GM21447 (cell line): ENCODE data around the gene GALNT4.
A peak's percentile ranks its signal among the peaks of the same experiment; 100 is the strongest.

ENCODE experiments used
- ATAC-seq: cut with Tn5 transposase; IDR thresholded peaks from one replicate; pipeline ENCODE4 v1.9.1; 2021; ENCODE audit not compliant: unreplicated experiment

The GALNT4 gene

GRCh38 chr12:89524541-89525304 is at the start of gene GALNT4:
GALNT4 (minus strand) TSS chr12:89524796; CDS start chr12:89524549, 247 bp downstream.
- ATAC-seq = peak; percentile 74

GRCh38 chr12:89573051-89573810 is 48.6 kb upstream of the GALNT4 start:
- ATAC-seq = no peak

GRCh38 chr12:89571491-89572195 is 47.0 kb upstream of the GALNT4 start:
- no peak for ATAC-seq

- no peak for ATAC-seq
Measured at GRCh38 chr12:89568484-89568883, 43.9 kb upstream of the GALNT4 start.

- no peak for ATAC-seq
Measured at GRCh38 chr12:89567691-89568239, 43.2 kb upstream of the GALNT4 start.

GRCh38 chr12:89566615-89567014 is 42.0 kb upstream of the GALNT4 start:
- no peak for ATAC-seq

- no peak for ATAC-seq
Measured at GRCh38 chr12:89565002-89565401, 40.4 kb upstream of the GALNT4 start.

- no peak for ATAC-seq
Measured at GRCh38 chr12:89559753-89560152, 35.2 kb upstream of the GALNT4 start.

- no peak for ATAC-seq
Measured at GRCh38 chr12:89556976-89557375, 32.4 kb upstream of the GALNT4 start.

- no peak for ATAC-seq
Measured at GRCh38 chr12:89552376-89552775, 27.8 kb upstream of the GALNT4 start.

GRCh38 chr12:89551747-89552146 is 27.2 kb upstream of the GALNT4 start:
- no peak for ATAC-seq

GRCh38 chr12:89547101-89547500 is 22.5 kb upstream of the GALNT4 start:
- ATAC-seq = no peak

- no peak for ATAC-seq
Measured at GRCh38 chr12:89546151-89546550, 21.6 kb upstream of the GALNT4 start.

GRCh38 chr12:89544681-89545184 is 20.1 kb upstream of the GALNT4 start:
- peak; percentile 50 for ATAC-seq

- no peak for ATAC-seq
Measured at GRCh38 chr12:89544022-89544421, 19.4 kb upstream of the GALNT4 start.

GRCh38 chr12:89542912-89543592 is 18.5 kb upstream of the GALNT4 start:
- ATAC-seq = peak; percentile 84

- ATAC-seq = no peak
Measured at GRCh38 chr12:89542236-89542635, 17.6 kb upstream of the GALNT4 start.

- no peak for ATAC-seq
Measured at GRCh38 chr12:89540586-89540985, 16.0 kb upstream of the GALNT4 start.

GRCh38 chr12:89539426-89540223 is 15.0 kb upstream of the GALNT4 start:
- ATAC-seq = no peak

GRCh38 chr12:89538897-89539296 is 14.3 kb upstream of the GALNT4 start:
- ATAC-seq = no peak
